Activated CD8-positive, alpha-beta T cell treated with anti-CD3 and anti-CD28 coated beads for 36 hours (primary cell): ENCODE results near the gene RNF224. TPM values are rescaled to one million over a fixed set of nuclear protein-coding genes. Genes with fewer than 3 reads are reported as not detected.

ENCODE experiments used
- ATAC-seq: fragments of 200-7000 bp; cut with Tn5 transposase; one replicate; pipeline ENCODE4 v1.10.0; 2021; ENCODE audit warnings: mild to moderate bottlenecking, moderate library complexity
- CTCF ChIA-PET: fragments of 350-600 bp; sonication (Branson Sonifier 250); formaldehyde crosslinking; loops from one replicate; lab custom pipeline; 2021; ENCODE audit warnings: antibody characterized with exemption; lab: Charles Lee
- POLR2A ChIA-PET: fragments of 350-600 bp; sonication (Branson Sonifier 250); formaldehyde crosslinking; loops from one replicate; lab custom pipeline; 2021; ENCODE audit warnings: antibody characterized with exemption; lab: Charles Lee
- DNase-seq: peaks from one replicate; pipeline ENCODE4 v3.0.0-alpha.2; 2020
- H3K27ac Mint-ChIP-seq: one replicate; pipeline ENCODE4 v1.8.0; 2021; ENCODE audit warnings: mild to moderate bottlenecking, mixed read lengths
- H3K27me3 Mint-ChIP-seq: one replicate; pipeline ENCODE4 v1.8.0; 2021; ENCODE audit warnings: mixed read lengths
- H3K36me3 Mint-ChIP-seq: one replicate; pipeline ENCODE4 v1.8.0; 2021; ENCODE audit warnings: low read depth, mixed read lengths
- H3K4me1 Mint-ChIP-seq: one replicate; pipeline ENCODE4 v1.8.0; 2021; ENCODE audit warnings: low read depth, mixed read lengths
- H3K4me3 Mint-ChIP-seq: one replicate; pipeline ENCODE4 v1.8.0; 2021; ENCODE audit warnings: mild to moderate bottlenecking, moderate library complexity, mixed read lengths
- H3K9me3 Mint-ChIP-seq: one replicate; pipeline ENCODE4 v1.8.0; 2021; ENCODE audit warnings: mixed read lengths
- intact Hi-C: fragments of 100-400 bp; cut with micrococcal nuclease; formaldehyde crosslinking; loops from one replicate; pipeline ENCODE4 v1.10.0; 2022
- total RNA-seq, 2 experiments: library from RNA; stranded (reverse); gene quantifications; one replicate each; pipeline ENCODE4 v1.2.3, GENCODE V29; 2021
- TF ChIP-seq, protein P1 (sequence below): fragments of 200-600 bp; IDR thresholded peaks from one replicate; pipeline ENCODE4 v1.8.0; 2022; ENCODE audit warnings: antibody characterized with exemption, mild to moderate bottlenecking

Gene RNF224
- total RNA-seq, 2 experiments from 2014 or later: not detected

- Mint-ChIP-seq H3K36me3 (peaks cover 10% of the 10 kb centered on the region), H3K9me3 (no peaks in the 10 kb centered on the region), H3K27ac (no peak overlapping the region), H3K4me1 (peaks cover 32% of the 10 kb centered on the region), H3K27me3 (no peaks in the 10 kb centered on the region), H3K4me3 (no peak overlapping the region)
- intact Hi-C loops: no loop called here
- ATAC-seq (no peak), DNase-seq (no peak)
- TF ChIP-seq, protein P1, sequence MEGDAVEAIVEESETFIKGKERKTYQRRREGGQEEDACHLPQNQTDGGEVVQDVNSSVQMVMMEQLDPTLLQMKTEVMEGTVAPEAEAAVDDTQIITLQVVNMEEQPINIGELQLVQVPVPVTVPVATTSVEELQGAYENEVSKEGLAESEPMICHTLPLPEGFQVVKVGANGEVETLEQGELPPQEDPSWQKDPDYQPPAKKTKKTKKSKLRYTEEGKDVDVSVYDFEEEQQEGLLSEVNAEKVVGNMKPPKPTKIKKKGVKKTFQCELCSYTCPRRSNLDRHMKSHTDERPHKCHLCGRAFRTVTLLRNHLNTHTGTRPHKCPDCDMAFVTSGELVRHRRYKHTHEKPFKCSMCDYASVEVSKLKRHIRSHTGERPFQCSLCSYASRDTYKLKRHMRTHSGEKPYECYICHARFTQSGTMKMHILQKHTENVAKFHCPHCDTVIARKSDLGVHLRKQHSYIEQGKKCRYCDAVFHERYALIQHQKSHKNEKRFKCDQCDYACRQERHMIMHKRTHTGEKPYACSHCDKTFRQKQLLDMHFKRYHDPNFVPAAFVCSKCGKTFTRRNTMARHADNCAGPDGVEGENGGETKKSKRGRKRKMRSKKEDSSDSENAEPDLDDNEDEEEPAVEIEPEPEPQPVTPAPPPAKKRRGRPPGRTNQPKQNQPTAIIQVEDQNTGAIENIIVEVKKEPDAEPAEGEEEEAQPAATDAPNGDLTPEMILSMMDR: no peak
- ChIA-PET CTCF (interaction anchor here (1.1 kb wide), 1 partner anchor 9 kb away, joined by 4 read pairs; no protein-coding TSS in a partner anchor), POLR2A (interaction anchor here (1.6 kb wide), 1 partner anchor 8 kb away, joined by 3 read pairs; no protein-coding TSS in a partner anchor)
Measured at GRCh38 chr9:137185921-137186320, 41.4 kb upstream of the RNF224 start.

GRCh38 chr9:137186385-137186784 lies 40.9 kb upstream of the RNF224 start:
- ChIA-PET POLR2A (interaction anchor here (1.6 to 4.0 kb wide), 3 partner anchors 8 to 57 kb away, joined by 3 to 28 read pairs (median 16); no protein-coding TSS in a partner anchor), CTCF (interaction anchor here (1.1 to 1.6 kb wide), 2 partner anchors 10 to 50 kb away, joined by 4 to 6 read pairs; no protein-coding TSS in a partner anchor)
- no peaks in the 10 kb centered on the region for H3K27me3 Mint-ChIP-seq
- intact Hi-C loops: no loop called here
- H3K27ac Mint-ChIP-seq: no peak overlapping the region
- peak overlapping the region; percentile 91 for H3K4me3 Mint-ChIP-seq
- H3K36me3 Mint-ChIP-seq: peaks cover 10% of the 10 kb centered on the region
- TF ChIP-seq, protein P1: no peak
- DNase-seq (no peak), ATAC-seq (no peak)
- no peaks in the 10 kb centered on the region for H3K9me3 Mint-ChIP-seq
- peaks cover 32% of the 10 kb centered on the region for H3K4me1 Mint-ChIP-seq

GRCh38 chr9:137187386-137187785 lies 39.9 kb upstream of the RNF224 start:
- no peak for ATAC-seq
- CTCF ChIA-PET: interaction anchor here (1.3 to 2.2 kb wide), 3 partner anchors 17 to 49 kb away, joined by 3 to 11 read pairs (median 6); no protein-coding TSS in a partner anchor
- TF ChIP-seq, protein P1: no peak
- peak overlapping the region; percentile 91 for H3K27ac Mint-ChIP-seq
- H3K9me3 Mint-ChIP-seq: no peaks in the 10 kb centered on the region
- POLR2A ChIA-PET: interaction anchor here (0.8 to 4.0 kb wide), 9 partner anchors 9 to 117 kb away, joined by 3 to 28 read pairs (median 3); partner anchors contain the start of gene TMEM203
- no peak for DNase-seq
- peak overlapping the region; percentile 91 for H3K4me3 Mint-ChIP-seq
- H3K36me3 Mint-ChIP-seq: peaks cover 6% of the 10 kb centered on the region
- H3K27me3 Mint-ChIP-seq: no peaks in the 10 kb centered on the region
- H3K4me1 Mint-ChIP-seq: peaks cover 32% of the 10 kb centered on the region
- intact Hi-C loops: no loop called here

DNA sequence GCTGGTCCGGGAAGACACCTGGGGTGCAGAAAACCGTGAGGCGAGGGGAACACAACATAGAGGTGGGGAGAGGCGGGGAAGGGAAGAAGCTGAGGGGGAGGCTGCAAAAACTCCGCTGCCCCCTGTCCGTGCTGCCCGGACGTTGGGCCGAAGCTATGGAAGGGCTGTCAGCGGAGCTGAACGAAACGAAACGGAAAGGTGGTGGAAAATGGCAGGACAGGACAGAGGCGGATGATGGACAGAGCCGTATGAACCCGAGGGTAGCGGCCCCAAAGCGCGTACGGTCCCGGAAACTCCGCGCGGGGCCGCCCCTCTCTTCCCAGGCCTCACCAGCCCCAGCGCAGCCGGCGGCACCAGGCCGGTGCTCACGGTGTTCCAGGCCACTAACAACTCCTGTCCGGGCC lies 39.2 kb upstream of the RNF224 start:
- TF ChIP-seq, protein P1: no peak
- Mint-ChIP-seq H3K27me3 (no peaks in the 10 kb centered on the region), H3K9me3 (no peaks in the 10 kb centered on the region), H3K36me3 (peaks cover 6% of the 10 kb centered on the region), H3K4me3 (peak overlapping the region; percentile 91), H3K4me1 (peaks cover 32% of the 10 kb centered on the region), H3K27ac (peak overlapping the region; percentile 91)
- peak; percentile 12 for ATAC-seq
- DNase-seq: no peak
- intact Hi-C loops: no loop called here
- ChIA-PET POLR2A (interaction anchor here (0.6 to 4.0 kb wide), 12 partner anchors 11 to 312 kb away, joined by 3 to 28 read pairs (median 4); partner anchors contain the start of gene TMEM203), CTCF (interaction anchor here (1.3 to 2.2 kb wide), 8 partner anchors 11 to 56 kb away, joined by 3 to 11 read pairs (median 6); partner anchors contain the start of gene RNF224)
